H54 (cell line): ENCODE data around the gene MYH3.
A peak's percentile ranks its signal among the peaks of the same experiment; 100 is the strongest.

Experiments used
- DNase-seq: peaks from one replicate; pipeline ENCODE4 v3.0.0; 2011; ENCODE audit warnings: low spot score, mixed read lengths; ENCODE audit not compliant: insufficient read length
- FAIRE-seq: peaks from 3 replicates; lab custom pipeline; 2011; peaks lifted over from hg19 to GRCh38; lab: Jason Lieb, UNC
- POLR2A ChIP-seq: IDR thresholded peaks from 2 replicates; pipeline ENCODE4 v1.6.1; 2011; ENCODE audit warnings: low read depth, mild to moderate bottlenecking, low read length

The MYH3 gene

GRCh38 chr17:10633738-10634379 is 23.2 kb downstream of the MYH3 start:
- no peak for TF ChIP-seq POLR2A
- FAIRE-seq = no peak
- no peak for DNase-seq

- DNase-seq (no peak), FAIRE-seq (no peak)
- no peak for TF ChIP-seq POLR2A
These were observed 25.4 kb downstream of the MYH3 start for GRCh38 chr17:10631701-10632100.

GRCh38 chr17:10631048-10631700 is 25.9 kb downstream of the MYH3 start:
- FAIRE-seq (no peak), DNase-seq (peak; percentile 51)
- TF ChIP-seq POLR2A = no peak

DNA sequence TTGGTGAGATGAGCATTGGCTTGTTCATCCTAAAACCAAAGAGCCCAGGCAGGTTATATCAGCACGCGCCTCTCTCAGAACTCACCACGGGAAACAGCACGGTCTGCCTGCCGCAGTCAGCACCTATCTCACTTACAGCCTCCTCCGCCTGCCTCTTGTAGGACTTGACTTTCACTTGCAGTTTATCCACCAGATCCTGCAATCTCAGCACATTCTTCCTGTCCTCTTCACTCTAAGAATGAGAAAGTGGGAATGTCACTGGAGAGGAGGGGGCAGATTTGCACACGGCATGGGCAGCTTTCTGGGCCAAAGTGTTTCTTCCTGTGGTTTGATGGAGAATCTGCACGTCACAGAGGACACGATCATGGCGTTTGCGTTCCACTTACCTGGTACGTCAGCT is 27.4 kb downstream of the MYH3 start:
- no peak for DNase-seq

DNA sequence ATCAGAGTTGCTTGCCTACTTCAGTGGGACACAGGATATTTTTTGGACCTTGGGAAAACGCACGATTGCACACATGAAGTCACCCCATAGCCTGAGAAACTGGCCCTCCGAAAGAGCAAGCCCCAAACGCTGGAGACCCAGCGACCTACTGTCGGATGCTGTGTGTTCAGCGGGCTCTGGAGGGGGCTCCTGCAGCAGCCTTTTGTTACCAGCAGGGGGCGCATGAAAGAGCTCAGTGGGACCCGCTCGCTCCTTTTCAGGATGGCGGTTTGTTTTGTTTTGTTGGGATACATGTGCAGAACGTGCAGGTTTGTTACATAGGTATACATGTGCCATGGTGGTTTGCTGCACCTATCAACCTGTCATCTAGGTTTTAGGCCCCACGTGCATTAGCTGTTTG is 28.4 kb downstream of the MYH3 start:
- FAIRE-seq (no peak), DNase-seq (no peak)
- TF ChIP-seq POLR2A = no peak

More for the DNA sequence above, 27.4 kb downstream of the MYH3 start:
- FAIRE-seq = no peak
- no peak for TF ChIP-seq POLR2A

DNA sequence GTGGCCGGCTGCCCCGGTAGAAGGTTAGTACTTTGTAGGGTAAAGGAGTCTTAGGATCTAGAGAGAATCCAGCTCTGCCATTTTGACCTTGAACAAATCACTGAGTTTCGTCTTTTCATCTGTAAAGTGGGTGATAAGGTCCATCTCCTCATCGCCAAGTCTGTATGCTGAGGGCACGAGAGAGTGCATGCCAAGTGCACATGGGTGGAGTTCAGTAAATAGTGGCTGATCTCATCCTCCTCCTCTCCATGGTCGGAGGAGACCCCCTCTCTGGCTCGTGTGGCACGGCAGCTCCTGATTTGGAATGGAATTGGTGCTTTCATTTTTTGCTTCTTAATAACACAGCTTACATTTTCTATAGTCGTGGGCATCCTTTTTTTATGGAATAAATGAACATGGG is 30.7 kb downstream of the MYH3 start:
- no peak for DNase-seq
- FAIRE-seq = no peak
- TF ChIP-seq POLR2A = no peak

DNA sequence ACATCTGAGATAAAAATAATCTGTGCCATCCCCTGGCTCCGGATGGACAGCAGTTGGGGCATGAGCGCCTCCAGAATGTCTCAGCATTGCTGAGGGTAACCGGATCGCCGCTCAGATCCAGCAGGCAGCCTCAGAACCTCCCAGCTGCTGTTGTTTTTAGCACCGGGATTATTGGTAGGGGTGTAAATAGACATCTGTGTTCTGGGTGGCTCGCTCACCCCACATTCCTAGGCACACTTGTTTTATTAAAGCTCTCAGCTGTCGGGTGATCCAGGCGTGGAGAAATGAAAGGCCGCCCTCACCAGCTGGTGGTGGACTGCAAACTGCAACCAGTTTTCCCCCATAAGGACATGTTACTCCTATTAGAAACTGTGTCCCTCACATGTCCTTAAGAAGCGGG is 32.1 kb downstream of the MYH3 start:
- DNase-seq = no peak
- FAIRE-seq = no peak
- TF ChIP-seq POLR2A = no peak

GRCh38 chr17:10623737-10624338 is 33.3 kb downstream of the MYH3 start:
- no peak for FAIRE-seq
- TF ChIP-seq POLR2A = no peak
- no peak for DNase-seq

DNA sequence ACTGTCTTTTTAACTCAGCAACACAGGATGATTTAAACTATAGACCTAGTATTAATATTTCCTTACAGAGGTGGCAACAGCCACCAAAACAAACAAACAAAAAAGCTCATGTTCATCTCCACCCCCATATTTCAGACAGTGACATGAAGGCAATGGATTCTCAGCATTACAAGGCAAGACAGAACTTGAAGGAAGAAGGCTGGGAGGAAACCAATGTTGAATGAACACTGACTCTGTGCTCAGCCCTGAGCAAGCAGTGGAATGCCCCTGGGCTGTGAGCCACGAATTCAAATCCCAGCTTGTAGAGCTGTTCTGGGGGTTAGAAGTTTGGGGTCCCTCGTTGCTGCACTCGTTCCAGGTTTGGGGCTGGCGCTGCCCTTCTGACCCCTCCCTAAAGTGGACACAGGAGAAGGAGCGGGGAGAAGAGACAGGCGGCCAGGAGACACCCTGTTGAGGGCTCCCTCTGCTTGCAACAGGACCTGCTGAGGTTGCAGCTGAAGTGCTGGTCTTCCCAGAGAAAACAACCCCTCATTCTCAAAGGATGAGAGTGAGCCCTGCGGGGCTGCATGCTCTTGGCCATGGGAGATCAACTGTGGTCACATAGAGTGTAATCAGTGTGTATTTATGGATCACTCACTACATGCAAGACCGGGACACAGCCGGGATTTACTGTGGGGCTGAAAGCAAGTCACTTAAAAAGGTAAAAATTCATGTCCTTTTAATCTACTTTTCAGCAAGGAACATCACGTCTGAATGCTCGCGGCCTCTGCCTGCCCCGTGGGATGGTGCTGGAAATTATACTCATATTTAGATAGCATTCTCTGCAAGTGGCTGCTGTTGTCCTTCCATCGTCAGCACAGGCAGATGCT is 34.3 kb downstream of the MYH3 start:
- FAIRE-seq = no peak
- DNase-seq = no peak
- no peak for TF ChIP-seq POLR2A

DNA sequence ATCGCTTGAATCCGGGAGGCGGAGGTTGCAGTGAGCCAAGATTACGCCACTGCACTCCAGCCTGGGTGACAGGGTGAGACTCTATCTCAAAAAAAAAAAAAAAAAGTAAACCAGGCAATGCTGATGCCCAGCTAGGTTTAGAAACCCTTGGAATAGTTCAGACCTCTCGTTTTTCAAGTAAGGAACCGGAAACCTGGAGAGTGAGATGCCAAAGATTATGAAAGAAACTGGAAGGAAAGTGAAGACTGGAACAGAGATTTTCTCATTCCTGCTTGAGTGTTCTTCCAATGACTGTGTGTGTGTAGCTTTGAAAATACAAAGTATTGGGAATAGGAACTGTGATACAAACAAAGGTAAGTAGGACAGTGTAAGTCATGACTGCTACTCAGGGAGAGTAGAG is 35.7 kb downstream of the MYH3 start:
- TF ChIP-seq POLR2A = no peak
- no peak for FAIRE-seq

DNA sequence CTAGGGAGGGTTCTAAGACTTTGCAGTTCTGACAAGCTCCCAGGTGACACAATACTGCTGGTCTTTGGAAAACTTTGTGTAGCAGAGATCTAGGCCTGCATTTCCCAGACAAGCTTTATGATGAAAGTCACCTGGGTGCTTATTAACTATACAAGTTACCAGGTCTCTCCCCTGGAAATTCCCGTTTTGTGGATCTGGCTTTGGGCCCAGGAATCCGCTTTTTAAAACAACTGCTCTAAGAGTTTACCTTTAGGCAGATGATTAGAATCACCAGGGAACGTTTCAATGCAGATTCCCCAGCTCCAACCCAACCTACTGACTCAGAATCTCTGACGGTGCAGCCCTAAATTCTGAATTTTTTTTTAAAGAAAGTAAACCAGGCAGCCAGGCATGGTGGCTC is 36.3 kb downstream of the MYH3 start:
- FAIRE-seq (no peak), DNase-seq (no peak)
- TF ChIP-seq POLR2A = no peak

More for the DNA sequence above, 35.7 kb downstream of the MYH3 start:
- no peak for DNase-seq

DNA sequence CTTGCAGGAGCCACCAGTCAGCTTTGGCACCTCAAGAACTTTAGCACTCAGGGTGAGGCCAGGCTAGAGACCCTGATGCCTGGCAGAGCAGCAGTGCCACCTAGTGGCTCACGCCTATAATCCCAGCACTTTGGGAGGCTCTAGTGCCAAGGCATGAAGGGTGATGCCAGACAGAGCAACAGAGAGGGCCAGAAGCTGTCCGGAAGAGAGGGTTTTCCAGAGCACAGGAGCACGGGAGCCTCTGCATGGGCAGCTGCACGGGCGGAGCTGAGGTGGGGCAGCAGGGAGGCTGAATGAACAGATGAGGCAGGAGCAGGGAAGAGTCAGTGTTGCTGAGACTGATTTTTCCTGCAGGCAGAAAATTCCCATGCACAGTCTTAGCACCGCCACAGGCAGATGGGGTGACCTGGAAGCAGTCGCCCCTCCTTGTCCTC is 38.9 kb downstream of the MYH3 start:
- peak; percentile 15 for FAIRE-seq
- peak; percentile 73 for DNase-seq
- TF ChIP-seq POLR2A = no peak

- no peak for TF ChIP-seq POLR2A
- DNase-seq (no peak), FAIRE-seq (no peak)
These were observed 40.0 kb downstream of the MYH3 start for GRCh38 chr17:10617120-10617505.
